ENCODE results near the gene IL1RN.

The IL1RN gene

DNA sequence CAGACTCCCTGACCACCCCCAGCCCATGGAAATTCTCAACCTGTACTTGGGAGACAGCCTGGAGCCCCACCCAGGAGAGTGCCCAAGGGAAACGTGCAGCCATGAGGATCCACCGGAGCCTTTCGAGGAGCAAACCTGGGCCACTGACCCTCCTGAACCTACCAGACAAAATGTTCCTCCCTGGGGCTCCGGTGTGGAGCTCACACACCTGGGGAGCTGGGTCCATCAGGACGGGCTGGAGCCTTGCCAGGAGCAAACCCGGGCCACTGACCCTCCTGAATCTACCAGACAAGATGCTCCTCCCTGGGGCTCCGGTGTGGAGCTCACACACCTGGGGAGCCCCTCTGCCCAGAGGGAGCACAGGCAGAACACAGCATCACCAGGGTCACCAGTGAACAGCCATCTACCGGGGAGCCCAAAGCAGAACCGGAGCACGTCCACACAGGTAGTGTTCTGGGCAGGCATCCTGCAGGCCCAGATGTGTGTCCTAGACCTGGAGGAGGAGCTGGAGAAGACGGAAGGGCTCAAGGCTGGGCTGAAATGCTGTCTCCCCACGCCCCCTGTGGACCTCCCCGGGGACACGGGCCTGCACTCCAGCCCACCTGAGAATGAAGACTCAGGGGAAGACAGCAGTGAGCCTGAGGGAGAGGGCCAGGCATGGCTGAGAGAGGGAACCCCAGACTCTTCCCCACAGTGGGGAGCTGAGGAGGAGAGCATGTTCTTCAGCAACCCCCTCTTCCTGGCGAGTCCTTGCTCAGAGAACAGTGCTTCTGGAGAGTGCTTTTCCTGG lies 55.3 kb downstream of the IL1RN start:
- Histone ChIP-seq H3K4me3 (ENCODE audit: low read length) (no peak overlapping the region), H4K20me1 (ENCODE audit: insufficient read depth, low read length) (peaks cover 17% of the 10 kb centered on the region; the same call in 1 of the 2 replicates), H3F3A (ENCODE audit: insufficient read depth, low read length) (no peaks in the 10 kb centered on the region), H3K9ac (ENCODE audit: low read length) (no peak overlapping the region), H3K9me3 (replicated peaks; ENCODE audit: insufficient read depth, low read length) (no peaks in the 10 kb centered on the region), H3K9me2 (replicated peaks; ENCODE audit: insufficient read depth, low read length) (no peaks in the 10 kb centered on the region), H3K27ac (ENCODE audit: low read length) (no peak overlapping the region), H3K27me3 (replicated peaks; ENCODE audit: insufficient read depth, low read length) (no peaks in the 10 kb centered on the region), H3K4me2 (ENCODE audit: low read depth, low read length) (no peak overlapping the region), H3K4me1 (ENCODE audit: low read length) (no peaks in the 10 kb centered on the region), H3K79me2 (ENCODE audit: low read length) (peaks cover 88% of the 10 kb centered on the region), H3K36me3 (replicated peaks; ENCODE audit: insufficient read depth, low read length) (no peaks in the 10 kb centered on the region), H2AFZ (ENCODE audit: low read length) (no peak overlapping the region)
- TF ChIP-seq EZH2 (optimal IDR thresholded peaks at IDR 0.05; ENCODE audit: low read depth, low read length) (no peak), EZH2phosphoT487 (IDR thresholded peaks at IDR 0.05; ENCODE audit: low read length) (no peak)
- TF ChIP-seq, protein P1, sequence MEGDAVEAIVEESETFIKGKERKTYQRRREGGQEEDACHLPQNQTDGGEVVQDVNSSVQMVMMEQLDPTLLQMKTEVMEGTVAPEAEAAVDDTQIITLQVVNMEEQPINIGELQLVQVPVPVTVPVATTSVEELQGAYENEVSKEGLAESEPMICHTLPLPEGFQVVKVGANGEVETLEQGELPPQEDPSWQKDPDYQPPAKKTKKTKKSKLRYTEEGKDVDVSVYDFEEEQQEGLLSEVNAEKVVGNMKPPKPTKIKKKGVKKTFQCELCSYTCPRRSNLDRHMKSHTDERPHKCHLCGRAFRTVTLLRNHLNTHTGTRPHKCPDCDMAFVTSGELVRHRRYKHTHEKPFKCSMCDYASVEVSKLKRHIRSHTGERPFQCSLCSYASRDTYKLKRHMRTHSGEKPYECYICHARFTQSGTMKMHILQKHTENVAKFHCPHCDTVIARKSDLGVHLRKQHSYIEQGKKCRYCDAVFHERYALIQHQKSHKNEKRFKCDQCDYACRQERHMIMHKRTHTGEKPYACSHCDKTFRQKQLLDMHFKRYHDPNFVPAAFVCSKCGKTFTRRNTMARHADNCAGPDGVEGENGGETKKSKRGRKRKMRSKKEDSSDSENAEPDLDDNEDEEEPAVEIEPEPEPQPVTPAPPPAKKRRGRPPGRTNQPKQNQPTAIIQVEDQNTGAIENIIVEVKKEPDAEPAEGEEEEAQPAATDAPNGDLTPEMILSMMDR (IDR thresholded peaks at IDR 0.05; ENCODE audit: low read length), result no peak
- no peak for DNase-seq

DNA sequence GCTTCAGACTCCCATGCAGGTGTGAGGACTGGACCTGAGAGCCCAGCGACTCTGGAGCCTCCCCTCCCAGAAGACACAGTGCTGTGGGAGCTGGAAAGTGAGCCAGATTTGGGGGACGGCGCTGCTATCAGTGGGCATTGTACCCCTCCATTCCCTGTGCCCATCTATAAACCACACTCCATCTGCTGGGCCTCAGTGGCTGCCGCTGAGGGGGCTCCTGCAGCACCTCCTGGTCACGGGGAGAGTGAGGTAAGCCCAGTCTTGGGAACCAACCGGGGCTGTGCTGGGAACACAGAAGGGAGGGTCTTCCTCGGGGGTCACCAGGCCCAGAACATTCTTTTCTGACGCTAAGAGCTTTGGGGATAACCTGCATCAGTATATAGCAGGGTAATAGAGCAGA lies 55.9 kb downstream of the IL1RN start:
- H3K4me1 ChIP-seq (ENCODE audit: low read length), result no peaks in the 10 kb centered on the region
- H3K79me2 ChIP-seq (ENCODE audit: low read length), result peaks cover 84% of the 10 kb centered on the region
- H3K9ac ChIP-seq (ENCODE audit: low read length), result no peak overlapping the region
- DNase-seq, result no peak
- peaks cover 16% of the 10 kb centered on the region; the same call in 1 of the 2 replicates for H4K20me1 ChIP-seq (ENCODE audit: insufficient read depth, low read length)
- H3F3A ChIP-seq (ENCODE audit: insufficient read depth, low read length), result no peaks in the 10 kb centered on the region
- H3K36me3 ChIP-seq (replicated peaks; ENCODE audit: insufficient read depth, low read length), result no peaks in the 10 kb centered on the region
- TF ChIP-seq EZH2phosphoT487 (IDR thresholded peaks at IDR 0.05; ENCODE audit: low read length), result no peak
- TF ChIP-seq, protein P1 (IDR thresholded peaks at IDR 0.05; ENCODE audit: low read length), result no peak
- no peak for TF ChIP-seq EZH2 (optimal IDR thresholded peaks at IDR 0.05; ENCODE audit: low read depth, low read length)
- no peak overlapping the region for H2AFZ ChIP-seq (ENCODE audit: low read length)
- H3K4me3 ChIP-seq (ENCODE audit: low read length), result no peak overlapping the region
- no peak overlapping the region for H3K4me2 ChIP-seq (ENCODE audit: low read depth, low read length)
- no peaks in the 10 kb centered on the region for H3K9me3 ChIP-seq (replicated peaks; ENCODE audit: insufficient read depth, low read length)
- no peak overlapping the region for H3K27ac ChIP-seq (ENCODE audit: low read length)
- H3K9me2 ChIP-seq (replicated peaks; ENCODE audit: insufficient read depth, low read length), result no peaks in the 10 kb centered on the region
- H3K27me3 ChIP-seq (replicated peaks; ENCODE audit: insufficient read depth, low read length), result no peaks in the 10 kb centered on the region
